ENCODE results near the gene CSK.

Gene CSK

GRCh38 chr15:74799856-74800558, 18.1 kb downstream of the CSK start:
- Histone ChIP-seq H3K36me3 (ENCODE audit: control insufficient read depth, insufficient read depth, low read length) (peaks cover 62% of the 10 kb centered on the region), H3K4me3 (replicated peaks; ENCODE audit: low read depth, low read length) (no peak overlapping the region), H3K27me3 (replicated peaks; ENCODE audit: control insufficient read depth, insufficient read depth, low read length) (no peaks in the 10 kb centered on the region)
- TF ChIP-seq CTCF (IDR thresholded peaks at IDR 0.05; ENCODE audit: insufficient read depth, low read length, poor library complexity, severe bottlenecking) = peak; percentile 99
- peak; percentile 86 for DNase-seq (ENCODE audit: extremely low read depth, insufficient read length)

- H3K27me3 ChIP-seq (replicated peaks; ENCODE audit: control insufficient read depth, insufficient read depth, low read length) = no peaks in the 10 kb centered on the region
- peaks cover 62% of the 10 kb centered on the region for H3K36me3 ChIP-seq (ENCODE audit: control insufficient read depth, insufficient read depth, low read length)
- DNase-seq (ENCODE audit: extremely low read depth, insufficient read length) = no peak
- H3K4me3 ChIP-seq (replicated peaks; ENCODE audit: low read depth, low read length) = no peak overlapping the region
- no peak for TF ChIP-seq CTCF (IDR thresholded peaks at IDR 0.05; ENCODE audit: insufficient read depth, low read length, poor library complexity, severe bottlenecking)
Measured at GRCh38 chr15:74800559-74801094, 18.7 kb downstream of the CSK start.

- Histone ChIP-seq H3K4me3 (replicated peaks; ENCODE audit: low read depth, low read length) (no peak overlapping the region), H3K36me3 (ENCODE audit: control insufficient read depth, insufficient read depth, low read length) (peaks cover 62% of the 10 kb centered on the region), H3K27me3 (replicated peaks; ENCODE audit: control insufficient read depth, insufficient read depth, low read length) (no peaks in the 10 kb centered on the region)
- no peak for TF ChIP-seq CTCF (IDR thresholded peaks at IDR 0.05; ENCODE audit: insufficient read depth, low read length, poor library complexity, severe bottlenecking)
- no peak for DNase-seq (ENCODE audit: extremely low read depth, insufficient read length)
Measured at GRCh38 chr15:74801311-74801997, 19.6 kb downstream of the CSK start.

- H3K4me3 ChIP-seq (replicated peaks; ENCODE audit: low read depth, low read length) = no peak overlapping the region
- no peak for TF ChIP-seq CTCF (IDR thresholded peaks at IDR 0.05; ENCODE audit: insufficient read depth, low read length, poor library complexity, severe bottlenecking)
- no peak for DNase-seq (ENCODE audit: extremely low read depth, insufficient read length)
- no peaks in the 10 kb centered on the region for H3K27me3 ChIP-seq (replicated peaks; ENCODE audit: control insufficient read depth, insufficient read depth, low read length)
- peaks cover 62% of the 10 kb centered on the region for H3K36me3 ChIP-seq (ENCODE audit: control insufficient read depth, insufficient read depth, low read length)
Measured at GRCh38 chr15:74802290-74802689, 20.4 kb downstream of the CSK start.

GRCh38 chr15:74802862-74803447, 21.1 kb downstream of the CSK start:
- Histone ChIP-seq H3K36me3 (ENCODE audit: control insufficient read depth, insufficient read depth, low read length) (peaks cover 61% of the 10 kb centered on the region), H3K27me3 (replicated peaks; ENCODE audit: control insufficient read depth, insufficient read depth, low read length) (no peaks in the 10 kb centered on the region), H3K4me3 (replicated peaks; ENCODE audit: low read depth, low read length) (no peak overlapping the region)
- TF ChIP-seq CTCF (IDR thresholded peaks at IDR 0.05; ENCODE audit: insufficient read depth, low read length, poor library complexity, severe bottlenecking) = no peak
- no peak for DNase-seq (ENCODE audit: extremely low read depth, insufficient read length)

Data from GM06990 (cell line).